H9 (cell line): ENCODE measurements around the gene MRPL14. TPM values are rescaled to one million over a fixed set of nuclear protein-coding genes. Genes with fewer than 3 reads are reported as not detected.

Experiments
- DNase-seq: peaks from one replicate; pipeline ENCODE4 v3.0.0-alpha.2; 2017
- H2AFZ ChIP-seq: one replicate; pipeline ENCODE4 v1.6.1; 2013; ENCODE audit warnings: mild to moderate bottlenecking, low read length, control low read depth, moderate library complexity
- H2AK5ac ChIP-seq: 2 replicates; pipeline ENCODE4 v1.6.1; 2013; ENCODE audit warnings: low read length, control low read depth, mixed read lengths; ENCODE audit not compliant: insufficient read length
- H2BK120ac ChIP-seq: one replicate; pipeline ENCODE4 v1.6.1; 2013; ENCODE audit warnings: low read depth, mild to moderate bottlenecking, low read length, control low read depth, inconsistent platforms; ENCODE audit not compliant: poor library complexity, severe bottlenecking
- H2BK12ac ChIP-seq: 2 replicates; pipeline ENCODE4 v1.6.1; 2013; ENCODE audit warnings: low read length, control low read depth, mixed read lengths, low read depth; ENCODE audit not compliant: insufficient read length
- H2BK15ac ChIP-seq: 2 replicates; pipeline ENCODE4 v1.6.1; 2013; ENCODE audit warnings: low read depth, low read length, control low read depth
- H2BK20ac ChIP-seq: one replicate; pipeline ENCODE4 v1.6.1; 2013; ENCODE audit warnings: low read depth, mild to moderate bottlenecking, low read length, control low read depth, inconsistent platforms; ENCODE audit not compliant: poor library complexity, severe bottlenecking
- H2BK5ac ChIP-seq: 2 replicates; pipeline ENCODE4 v1.6.1; 2013; ENCODE audit warnings: low read length, control low read depth, mixed read lengths; ENCODE audit not compliant: insufficient read length
- H3K14ac ChIP-seq: 2 replicates; pipeline ENCODE4 v1.6.1; 2013; ENCODE audit warnings: low read length, control low read depth; ENCODE audit not compliant: insufficient read depth
- H3K18ac ChIP-seq: 2 replicates; pipeline ENCODE4 v1.6.1; 2013; ENCODE audit warnings: low read depth, mild to moderate bottlenecking, mixed read lengths, low read length, control low read depth; ENCODE audit not compliant: insufficient read length
- H3K23ac ChIP-seq: 2 replicates; pipeline ENCODE4 v1.6.1; 2013; ENCODE audit warnings: low read length, control low read depth, mixed read lengths, low read depth; ENCODE audit not compliant: insufficient read length
- H3K23me2 ChIP-seq: 2 replicates; pipeline ENCODE4 v1.6.1; 2013; ENCODE audit warnings: low read depth, mild to moderate bottlenecking, mixed read lengths, low read length, control low read depth; ENCODE audit not compliant: insufficient read length, poor library complexity, severe bottlenecking
- H3K27ac ChIP-seq: 2 replicates; pipeline ENCODE4 v1.5.1; 2013; ENCODE audit warnings: low read length, control low read depth, mixed read lengths, low read depth; ENCODE audit not compliant: insufficient read length
- H3K27me3 ChIP-seq: 2 replicates; pipeline ENCODE4 v1.6.1; 2013; ENCODE audit warnings: low read length, control low read depth, inconsistent platforms; ENCODE audit not compliant: insufficient read depth
- H3K4ac ChIP-seq: 2 replicates; pipeline ENCODE4 v1.6.1; 2013; ENCODE audit warnings: low read depth, mild to moderate bottlenecking, control low read depth, inconsistent platforms, low read length, moderate library complexity
- H3K4me1 ChIP-seq: 2 replicates; pipeline ENCODE4 v1.6.1; 2013; ENCODE audit warnings: low read length, control low read depth, inconsistent platforms; ENCODE audit not compliant: insufficient read depth
- H3K4me2 ChIP-seq: 2 replicates; pipeline ENCODE4 v1.6.1; 2013; ENCODE audit warnings: low read length, control low read depth, mixed read lengths; ENCODE audit not compliant: insufficient read length, insufficient read depth
- H3K56ac ChIP-seq: 2 replicates; pipeline ENCODE4 v1.6.1; 2013; ENCODE audit warnings: low read depth, mild to moderate bottlenecking, mixed read lengths, low read length, control low read depth; ENCODE audit not compliant: insufficient read length
- H3K79me1 ChIP-seq: 2 replicates; pipeline ENCODE4 v1.6.1; 2013; ENCODE audit warnings: low read depth, mild to moderate bottlenecking, moderate library complexity, low read length, control low read depth, inconsistent platforms; ENCODE audit not compliant: insufficient read depth, poor library complexity, severe bottlenecking
- H3K79me2 ChIP-seq: 2 replicates; pipeline ENCODE4 v1.6.1; 2013; ENCODE audit warnings: low read length, control low read depth, inconsistent platforms; ENCODE audit not compliant: insufficient read depth
- H3K9ac ChIP-seq: 2 replicates; pipeline ENCODE4 v1.6.1; 2013; ENCODE audit warnings: low read length, control low read depth, mixed read lengths; ENCODE audit not compliant: insufficient read length; ENCODE audit errors: extremely low read depth
- H3K9me3 ChIP-seq: one replicate; pipeline ENCODE4 v1.6.1; 2013; ENCODE audit warnings: low read depth, low read length, inconsistent platforms; ENCODE audit not compliant: control insufficient read depth
- H3T11ph ChIP-seq: one replicate; pipeline ENCODE4 v1.6.1; 2013; ENCODE audit warnings: mild to moderate bottlenecking, low read length, control low read depth, inconsistent platforms
- H4K20me1 ChIP-seq: one replicate; pipeline ENCODE4 v1.6.1; 2013; ENCODE audit not compliant: control insufficient read depth, insufficient read length, insufficient read depth
- H4K5ac ChIP-seq: 2 replicates; pipeline ENCODE4 v1.6.1; 2013; ENCODE audit warnings: low read depth, mild to moderate bottlenecking, mixed read lengths, low read length, control low read depth; ENCODE audit not compliant: insufficient read length
- H4K8ac ChIP-seq: replicated peaks from 2 replicates; pipeline ENCODE4 v1.6.1; 2013; ENCODE audit warnings: low read length, control low read depth, mixed read lengths, low read depth; ENCODE audit not compliant: insufficient read length
- H4K91ac ChIP-seq: 2 replicates; pipeline ENCODE4 v1.6.1; 2013; ENCODE audit warnings: low read depth, mild to moderate bottlenecking, moderate library complexity, mixed read lengths, low read length, control low read depth; ENCODE audit not compliant: insufficient read length
- H3K27ac Mint-ChIP-seq, 3 experiments: 2 replicates in 2 of 3; 3 replicates in 1 of 3; pipeline ENCODE4 v1.8.0; 2020 to 2021; ENCODE audit warnings: mixed read lengths in 3 of 3, mild to moderate bottlenecking in 1 of 3, moderate library complexity in 1 of 3
- H3K27me3 Mint-ChIP-seq: 2 replicates; pipeline ENCODE4 v1.8.0; 2021; ENCODE audit warnings: low read depth, mild to moderate bottlenecking, moderate library complexity, mixed read lengths
- H3K36me3 Mint-ChIP-seq, 3 experiments: 2 replicates in 2 of 3; 3 replicates in 1 of 3; pipeline ENCODE4 v1.8.0; 2020 to 2021; ENCODE audit warnings: low read depth in 3 of 3, mixed read lengths in 3 of 3; ENCODE audit not compliant: insufficient read depth in 1 of 3
- H3K4me1 Mint-ChIP-seq, 2 experiments: 2 replicates each; pipeline ENCODE4 v1.8.0; 2020; ENCODE audit warnings: mixed read lengths in 2 of 2
- H3K4me3 Mint-ChIP-seq, 2 experiments: 2 replicates in 1 of 2; 3 replicates in 1 of 2; pipeline ENCODE4 v1.8.0; 2020 to 2021; ENCODE audit warnings: mild to moderate bottlenecking in 2 of 2, mixed read lengths in 2 of 2, moderate library complexity in 1 of 2
- H3K9me3 Mint-ChIP-seq, 2 experiments: 2 replicates in 1 of 2; 3 replicates in 1 of 2; pipeline ENCODE4 v1.8.0; 2020; ENCODE audit warnings: mild to moderate bottlenecking in 2 of 2, mixed read lengths in 2 of 2, moderate library complexity in 1 of 2
- CTCF ChIP-seq: fragments of 200-600 bp; sonication (generic); conservative IDR thresholded peaks from 3 replicates; pipeline ENCODE4 v1.8.0; 2021; ENCODE audit warnings: antibody characterized with exemption, mild to moderate bottlenecking
- WGBS: extraction: QIAGEN DNeasy Blood & Tissue Kit; methylation state at CpG from one replicate; pipeline ENCODE4 v1.1.7; 2013; ENCODE audit warnings: missing lambda C conversion rate, low lambda C conversion rate, mixed read lengths; ENCODE audit not compliant: insufficient read length; ENCODE audit errors: extremely low coverage; 5-methylcytosine and 5-hydroxymethylcytosine counted together
- total RNA-seq: library from RNA; stranded (reverse); gene quantifications from 2 replicates; pipeline ENCODE4 v1.2.1, GENCODE V29; 2021

Gene MRPL14
- total RNA-seq, 1 experiment from 2014 or later, result 80.1 TPM

GRCh38 chr6:44080561-44081521 lies 46.4 kb downstream of the MRPL14 start:
- DNase-seq, result no peak
- Histone ChIP-seq H3K56ac (no peak overlapping the region), H2BK120ac (no peak overlapping the region), H3K23ac (no peak overlapping the region), H4K8ac (no peak overlapping the region), H3K79me1 (no peaks in the 10 kb centered on the region), H4K20me1 (no peaks in the 10 kb centered on the region), H3K9me3 (no peaks in the 10 kb centered on the region), H3K23me2 (peaks cover 3% of the 10 kb centered on the region), H3K4me1 (peaks cover 6% of the 10 kb centered on the region; the same call in 1 of the 2 replicates), H3K18ac (no peak overlapping the region), H3T11ph (no peak overlapping the region), H2AK5ac (no peak overlapping the region), H3K9ac (no peak overlapping the region), H2AFZ (no peak overlapping the region), H2BK20ac (no peak overlapping the region), H3K79me2 (no peaks in the 10 kb centered on the region), H2BK15ac (no peak overlapping the region), H2BK5ac (no peak overlapping the region), H4K91ac (no peak overlapping the region), H3K27me3 (no peaks in the 10 kb centered on the region), H3K27ac (no peak overlapping the region), H4K5ac (no peak overlapping the region), H3K4me2 (no peak overlapping the region), H3K4ac (no peak overlapping the region), H2BK12ac (no peak overlapping the region), H3K14ac (no peak overlapping the region)
- no peaks in the 10 kb centered on the region for H3K9me3 Mint-ChIP-seq
- no peak overlapping the region for H3K27ac Mint-ChIP-seq
- no peaks in the 10 kb centered on the region for H3K36me3 Mint-ChIP-seq
- no peaks in the 10 kb centered on the region for H3K27me3 Mint-ChIP-seq
- TF ChIP-seq CTCF, result no peak
- no peak overlapping the region for H3K4me3 Mint-ChIP-seq
- peaks cover 11 to 20% of the 10 kb centered on the region in 2 experiments for H3K4me1 Mint-ChIP-seq
- no CpG with 5 or more reads among the region's 11 CpGs for WGBS
